Uterus (tissue), 4 donors: ENCODE results near the gene CRTC3. TPM values are rescaled to one million over a fixed set of nuclear protein-coding genes. Genes with fewer than 3 reads are reported as not detected.

Experiments
- DNase-seq, 2 donors: peaks; one replicate each; pipeline ENCODE4 v3.0.0-alpha.2; 2019 to 2020
- H3K27ac ChIP-seq, 2 donors: fragments of 200-600 bp; sonication (generic); 1 replicate in 1 of 2; 2 replicates in 1 of 2; pipeline ENCODE4 v1.5.1; 2016 to 2018
- H3K27me3 ChIP-seq, 2 donors: fragments of 200-600 bp; sonication (generic); one replicate each; pipeline ENCODE4 v1.5.1; 2018 to 2019; ENCODE audit warnings: control low read depth in 1 of 2
- H3K36me3 ChIP-seq, 2 donors: fragments of 200-600 bp; sonication (generic); one replicate each; pipeline ENCODE4 v1.5.1; 2019; ENCODE audit warnings: control low read depth in 1 of 2
- H3K4me1 ChIP-seq, 2 donors: fragments of 200-600 bp; sonication (generic); one replicate each; pipeline ENCODE4 v1.5.1; 2018 to 2019; ENCODE audit warnings: control low read depth in 1 of 2
- H3K4me3 ChIP-seq, 2 donors: fragments of 200-600 bp; sonication (generic); 1 replicate in 1 of 2; 2 replicates in 1 of 2; pipeline ENCODE4 v1.5.1; 2018 to 2019; ENCODE audit warnings: mild to moderate bottlenecking in 1 of 2
- H3K9me3 ChIP-seq, 2 donors: fragments of 200-600 bp; sonication (generic); one replicate each; pipeline ENCODE4 v1.5.1; 2019; ENCODE audit warnings: control low read depth in 1 of 2
- POLR2A ChIP-seq, 2 donors: fragments of 450-650 bp; IDR thresholded peaks; one replicate each; pipeline ENCODE4 v1.6.1; 2016; ENCODE audit warnings: antibody characterized with exemption in 2 of 2, mild to moderate bottlenecking in 1 of 2, moderate library complexity in 1 of 2
- intact Hi-C: fragments of 100-400 bp; cut with DNase I; formaldehyde crosslinking; loops from one replicate; pipeline ENCODE4 v1.15.1; 2023; ENCODE audit warnings: low total_unique reads
- total RNA-seq, 4 donors: library from RNA; depleted of rRNA in 3 of 4; stranded (reverse); fragments of >200 nt in 3 of 4; gene quantifications; one replicate each; pipeline versions ENCODE4 v1.1.0 to v1.2.4, GENCODE V29; 2014 to 2023
- TF ChIP-seq, protein P1 (sequence below), 4 experiments: fragments of 200-600 bp in 2 of 4; fragments of 450-650 bp in 2 of 4; sonication (generic) in 2 of 4; IDR thresholded peaks; one replicate each; pipeline ENCODE4 v1.5.1; 2016 to 2019; ENCODE audit warnings: antibody characterized with exemption in 4 of 4, mild to moderate bottlenecking in 2 of 4, moderate library complexity in 1 of 4
- donor health status: DM: yes; HTN: yes; CAD: no.

Gene CRTC3
- total RNA-seq, 4 donors from 2014 or later, result 18.4 to 89.4 (median 40.9) TPM

DNA sequence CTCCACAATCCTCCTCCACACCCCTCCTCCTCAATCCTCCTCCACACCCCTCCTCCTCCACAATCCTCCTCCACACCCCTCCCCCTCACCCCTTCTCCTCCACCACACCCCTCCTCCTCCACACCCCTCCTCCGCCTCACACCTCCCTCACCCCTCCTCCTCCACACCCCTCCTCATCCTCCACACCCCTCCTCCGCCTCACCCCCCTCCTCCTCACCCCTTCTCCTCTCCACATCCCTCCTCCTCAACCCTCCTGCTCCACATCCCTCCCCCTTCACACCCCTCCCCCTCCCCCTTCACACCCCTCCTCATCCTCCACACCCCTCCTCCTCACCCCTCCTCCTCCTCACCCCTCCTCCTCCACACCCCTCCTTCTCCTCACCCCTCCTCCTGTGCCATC lies 117.6 kb downstream of the CRTC3 start:
- DNase-seq, result peak in 1 of 2 donors; percentile 31
- no peaks in the 10 kb centered on the region for H3K9me3 ChIP-seq
- H3K36me3 ChIP-seq, result no peaks in the 10 kb centered on the region
- H3K27ac ChIP-seq, result no peak overlapping the region
- no peaks in the 10 kb centered on the region for H3K27me3 ChIP-seq
- H3K4me1 ChIP-seq, result peaks cover 4% of the 10 kb centered on the region in 2 donors
- no peak for TF ChIP-seq POLR2A (IDR thresholded peaks at IDR 0.05)
- TF ChIP-seq, protein P1, sequence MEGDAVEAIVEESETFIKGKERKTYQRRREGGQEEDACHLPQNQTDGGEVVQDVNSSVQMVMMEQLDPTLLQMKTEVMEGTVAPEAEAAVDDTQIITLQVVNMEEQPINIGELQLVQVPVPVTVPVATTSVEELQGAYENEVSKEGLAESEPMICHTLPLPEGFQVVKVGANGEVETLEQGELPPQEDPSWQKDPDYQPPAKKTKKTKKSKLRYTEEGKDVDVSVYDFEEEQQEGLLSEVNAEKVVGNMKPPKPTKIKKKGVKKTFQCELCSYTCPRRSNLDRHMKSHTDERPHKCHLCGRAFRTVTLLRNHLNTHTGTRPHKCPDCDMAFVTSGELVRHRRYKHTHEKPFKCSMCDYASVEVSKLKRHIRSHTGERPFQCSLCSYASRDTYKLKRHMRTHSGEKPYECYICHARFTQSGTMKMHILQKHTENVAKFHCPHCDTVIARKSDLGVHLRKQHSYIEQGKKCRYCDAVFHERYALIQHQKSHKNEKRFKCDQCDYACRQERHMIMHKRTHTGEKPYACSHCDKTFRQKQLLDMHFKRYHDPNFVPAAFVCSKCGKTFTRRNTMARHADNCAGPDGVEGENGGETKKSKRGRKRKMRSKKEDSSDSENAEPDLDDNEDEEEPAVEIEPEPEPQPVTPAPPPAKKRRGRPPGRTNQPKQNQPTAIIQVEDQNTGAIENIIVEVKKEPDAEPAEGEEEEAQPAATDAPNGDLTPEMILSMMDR (IDR thresholded peaks at IDR 0.05), result no peak
- no peak overlapping the region for H3K4me3 ChIP-seq
- intact Hi-C loops, result loop anchor here (5.0 to 10.0 kb wide), 2 partner anchors 47 to 240 kb away; no protein-coding TSS in a partner anchor

DNA sequence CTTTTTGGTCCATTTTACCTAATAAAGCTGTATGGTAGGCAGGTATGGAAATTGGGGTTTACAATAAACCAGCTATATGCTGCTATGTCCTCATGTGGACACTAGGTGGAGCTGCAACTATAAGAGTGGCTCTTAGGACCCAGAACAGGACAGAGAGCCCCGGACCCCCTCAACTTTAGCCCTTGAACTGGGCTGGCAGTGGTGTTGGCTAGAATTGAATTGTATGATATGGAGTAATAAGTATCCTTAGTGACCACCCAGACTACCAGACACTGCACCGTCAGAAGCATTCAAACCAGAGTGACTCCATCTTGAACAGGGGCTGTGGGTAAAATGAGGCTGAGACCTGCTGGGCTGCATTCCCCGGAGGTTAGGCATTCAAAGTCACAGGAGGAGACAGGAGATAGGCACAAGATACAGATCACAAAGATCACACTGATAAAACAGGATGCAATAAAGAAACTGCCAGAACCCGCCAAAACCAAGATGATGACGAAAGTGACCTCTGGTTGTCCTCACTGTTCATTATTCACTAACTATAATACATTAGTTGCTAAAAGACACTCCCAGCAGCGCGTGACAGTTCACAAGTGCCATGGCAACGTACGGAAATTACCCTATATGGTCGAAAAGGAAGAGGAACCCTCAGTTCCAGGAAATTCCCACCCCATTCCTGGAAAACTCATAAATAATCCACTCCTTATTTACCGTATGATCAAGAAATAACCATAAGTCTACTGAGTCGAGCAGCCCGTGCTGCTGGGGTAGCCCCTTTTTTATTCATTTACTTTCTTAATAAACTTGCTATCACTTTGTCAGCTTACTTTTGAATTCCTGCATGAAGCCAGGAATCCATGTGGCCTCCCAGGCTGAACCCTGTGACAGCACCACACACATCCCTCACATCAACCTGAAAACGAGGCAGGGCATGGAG lies 118.7 kb downstream of the CRTC3 start:
- H3K9me3 ChIP-seq, result no peaks in the 10 kb centered on the region
- DNase-seq, result peak; percentile 79 to 87
- H3K4me3 ChIP-seq, result no peak overlapping the region
- H3K27ac ChIP-seq, result peak overlapping the region; percentile 65 to 82
- intact Hi-C loops, result loop anchor here (5.0 to 10.0 kb wide), 2 partner anchors 46 to 239 kb away; no protein-coding TSS in a partner anchor
- TF ChIP-seq, protein P1 (IDR thresholded peaks at IDR 0.05), result peak; percentile 89 to 93 (median 92)
- no peak for TF ChIP-seq POLR2A (IDR thresholded peaks at IDR 0.05)
- peaks cover 4% of the 10 kb centered on the region in 2 donors for H3K4me1 ChIP-seq
- H3K36me3 ChIP-seq, result no peaks in the 10 kb centered on the region
- H3K27me3 ChIP-seq, result no peaks in the 10 kb centered on the region

DNA sequence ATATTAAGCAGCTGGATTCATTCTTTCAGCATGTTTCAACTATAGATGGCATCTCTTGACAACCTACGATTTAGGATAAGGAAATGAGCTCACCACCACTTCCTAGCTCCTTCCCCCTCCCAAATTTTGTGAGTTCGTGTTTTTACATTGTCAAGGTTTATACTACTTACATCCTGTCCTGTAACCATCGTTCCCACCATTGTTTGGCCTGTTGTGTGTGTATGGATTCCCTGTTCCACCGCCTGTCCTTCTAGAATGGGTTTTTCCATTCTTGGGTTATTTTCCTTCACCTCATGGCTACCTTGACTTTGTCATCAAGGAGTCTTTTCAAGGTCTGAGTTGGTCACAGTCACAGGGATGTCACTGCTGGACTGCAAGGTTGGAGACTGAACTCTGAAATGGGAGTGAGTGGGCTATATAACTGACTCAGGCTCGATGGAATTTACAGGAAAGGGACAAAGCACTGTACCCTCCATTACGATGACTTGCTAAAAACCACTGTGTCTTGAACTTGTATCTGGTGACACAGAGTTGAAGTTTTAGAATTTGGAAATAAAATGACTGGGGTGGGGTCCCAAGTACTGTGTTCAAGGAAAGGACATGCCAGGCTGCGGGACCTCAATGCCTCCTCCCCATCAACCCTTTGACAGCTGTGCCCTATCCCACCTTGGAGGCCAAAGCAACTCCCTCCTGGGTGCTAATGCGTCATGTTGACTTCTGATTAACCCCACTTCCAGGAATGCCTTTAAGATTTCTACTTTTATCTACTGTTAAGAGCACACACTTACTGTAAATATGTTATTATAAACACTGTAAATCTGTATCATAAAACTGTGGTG lies 120.6 kb downstream of the CRTC3 start:
- Histone ChIP-seq H3K9me3 (no peaks in the 10 kb centered on the region), H3K27me3 (no peaks in the 10 kb centered on the region), H3K4me3 (no peak overlapping the region), H3K27ac (peak overlapping the region in 1 of 2 donors; percentile 82), H3K36me3 (no peaks in the 10 kb centered on the region), H3K4me1 (peaks cover 4% of the 10 kb centered on the region in 2 donors)
- DNase-seq, result no peak
- intact Hi-C loops, result no loop called here
- TF ChIP-seq POLR2A (IDR thresholded peaks at IDR 0.05), result no peak
- TF ChIP-seq, protein P1 (IDR thresholded peaks at IDR 0.05), result no peak

DNA sequence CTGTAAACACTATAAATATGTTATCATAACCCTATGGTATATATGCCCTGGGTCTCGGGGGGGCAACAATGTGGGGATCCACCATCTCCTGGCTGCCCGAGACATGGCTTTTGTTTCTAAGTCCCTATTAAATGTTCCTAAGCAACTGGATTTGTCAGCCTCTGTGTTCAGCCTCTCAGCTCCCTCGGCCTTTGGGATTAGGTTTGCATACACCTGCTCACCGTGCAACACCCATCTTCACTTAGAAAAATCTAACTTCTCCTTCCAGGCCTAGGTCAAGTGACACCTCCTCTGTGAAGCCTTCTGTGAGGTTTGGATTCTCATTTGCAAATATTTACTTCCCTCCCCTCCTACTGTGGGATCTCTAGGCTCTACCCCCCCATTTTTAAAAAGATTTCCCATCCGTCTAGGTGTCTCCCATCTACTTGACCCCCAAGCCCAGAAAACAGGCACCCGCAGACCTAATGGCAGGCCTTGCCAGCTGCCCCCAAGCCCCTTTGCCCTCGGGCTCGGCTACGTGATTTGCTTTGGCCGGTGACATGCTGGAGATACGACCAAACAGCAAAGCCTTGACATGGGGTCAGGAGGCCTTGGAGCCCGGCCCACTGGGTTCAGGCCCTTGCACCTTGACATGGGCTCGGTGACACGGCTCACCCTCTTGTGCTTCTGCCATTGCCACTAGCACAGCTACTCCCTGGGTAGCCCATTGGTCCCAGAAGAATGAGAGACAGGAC lies 121.4 kb downstream of the CRTC3 start:
- no peaks in the 10 kb centered on the region for H3K36me3 ChIP-seq
- no peak overlapping the region for H3K4me3 ChIP-seq
- no peak for TF ChIP-seq POLR2A (IDR thresholded peaks at IDR 0.05)
- no peaks in the 10 kb centered on the region for H3K27me3 ChIP-seq
- no peak overlapping the region for H3K27ac ChIP-seq
- peaks cover 4% of the 10 kb centered on the region in 2 donors for H3K4me1 ChIP-seq
- no peak for DNase-seq
- intact Hi-C loops, result no loop called here
- H3K9me3 ChIP-seq, result no peaks in the 10 kb centered on the region
